DND-41 (cell line): ENCODE data around the gene STX2.

Source experiments
- EZH2 ChIP-seq: IDR thresholded peaks from 3 replicates; pipeline ENCODE4 v1.6.1; 2012; ENCODE audit warnings: borderline replicate concordance, low read depth, mild to moderate bottlenecking, moderate library complexity, low read length, inconsistent platforms; ENCODE audit not compliant: severe bottlenecking
- TF ChIP-seq, protein P1 (sequence below): IDR thresholded peaks from 2 replicates; pipeline ENCODE4 v1.5.1; 2012; ENCODE audit warnings: borderline replicate concordance, low read length, moderate library complexity, mild to moderate bottlenecking; ENCODE audit not compliant: poor library complexity, severe bottlenecking; ENCODE audit errors: extremely low read depth

DNA sequence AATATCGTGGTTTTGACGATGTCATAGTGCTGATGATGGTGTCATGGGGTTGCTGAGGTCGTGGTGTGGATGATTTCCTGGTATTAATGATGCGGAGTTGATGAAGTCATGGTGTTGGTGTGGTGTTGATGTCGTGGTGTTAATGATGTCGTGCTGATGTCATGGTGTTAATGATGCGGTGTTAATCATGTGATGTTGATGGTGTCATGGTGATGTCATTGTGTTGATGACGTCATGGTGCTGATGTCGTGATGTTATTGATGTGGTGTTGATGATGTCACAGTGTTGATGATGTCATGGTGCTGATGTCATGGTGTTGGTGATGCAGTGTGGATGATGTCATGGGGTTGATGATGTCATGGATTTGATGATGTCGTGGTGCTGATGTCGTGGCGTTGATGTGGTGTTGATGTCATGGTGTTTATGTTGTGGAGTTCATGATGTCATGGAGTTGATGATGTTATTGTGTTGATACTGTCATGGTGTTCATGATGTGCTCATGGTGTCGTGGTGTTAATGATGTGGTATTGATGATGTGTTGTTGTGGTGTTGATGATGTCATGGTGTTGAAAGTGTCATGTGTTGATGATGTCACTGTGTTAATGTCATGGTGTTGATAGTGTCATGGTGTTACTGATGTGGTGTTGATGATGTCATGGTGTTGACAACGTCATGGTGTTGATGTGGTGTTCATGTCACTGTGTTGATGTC lies 74.4 kb downstream of the STX2 start:
- TF ChIP-seq, protein P1, sequence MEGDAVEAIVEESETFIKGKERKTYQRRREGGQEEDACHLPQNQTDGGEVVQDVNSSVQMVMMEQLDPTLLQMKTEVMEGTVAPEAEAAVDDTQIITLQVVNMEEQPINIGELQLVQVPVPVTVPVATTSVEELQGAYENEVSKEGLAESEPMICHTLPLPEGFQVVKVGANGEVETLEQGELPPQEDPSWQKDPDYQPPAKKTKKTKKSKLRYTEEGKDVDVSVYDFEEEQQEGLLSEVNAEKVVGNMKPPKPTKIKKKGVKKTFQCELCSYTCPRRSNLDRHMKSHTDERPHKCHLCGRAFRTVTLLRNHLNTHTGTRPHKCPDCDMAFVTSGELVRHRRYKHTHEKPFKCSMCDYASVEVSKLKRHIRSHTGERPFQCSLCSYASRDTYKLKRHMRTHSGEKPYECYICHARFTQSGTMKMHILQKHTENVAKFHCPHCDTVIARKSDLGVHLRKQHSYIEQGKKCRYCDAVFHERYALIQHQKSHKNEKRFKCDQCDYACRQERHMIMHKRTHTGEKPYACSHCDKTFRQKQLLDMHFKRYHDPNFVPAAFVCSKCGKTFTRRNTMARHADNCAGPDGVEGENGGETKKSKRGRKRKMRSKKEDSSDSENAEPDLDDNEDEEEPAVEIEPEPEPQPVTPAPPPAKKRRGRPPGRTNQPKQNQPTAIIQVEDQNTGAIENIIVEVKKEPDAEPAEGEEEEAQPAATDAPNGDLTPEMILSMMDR, result no peak
- no peak for TF ChIP-seq EZH2
